Activated T-cell treated with anti-CD3 and anti-CD28 coated beads for 1 hour (primary cell): ENCODE results near the gene TTC39A.
"Not testable (repeated sequence)": the region's sequence is repeated elsewhere in the genome, so short reads cannot be mapped to it uniquely, and the experiment has no call there.

ENCODE experiments used
- DNase-seq: peaks from one replicate; pipeline ENCODE4 v3.0.0-alpha.2; 2020; ENCODE audit warnings: low read depth

Gene TTC39A

GRCh38 chr1:51336711-51337110 is 6.3 kb upstream of the TTC39A start:
- no peak for DNase-seq

DNA sequence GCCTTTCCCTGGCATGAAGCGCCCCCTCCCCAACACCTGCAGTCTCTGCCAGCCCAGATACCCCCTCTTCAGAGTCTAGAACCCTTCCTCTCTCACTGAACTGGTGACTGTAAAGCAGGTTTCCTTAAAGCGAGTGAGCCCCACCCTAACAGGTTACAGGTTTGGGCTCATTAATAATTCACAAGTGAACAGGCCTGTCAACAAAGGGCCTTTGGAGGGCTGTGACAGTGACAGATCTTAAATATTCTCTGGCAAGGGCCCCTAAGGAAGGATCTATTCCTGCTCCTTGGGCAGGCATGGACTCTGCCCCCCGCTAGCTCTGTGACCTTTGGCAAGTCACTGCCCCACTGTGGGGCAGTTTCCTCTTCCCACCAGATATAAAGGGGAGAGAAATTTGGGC is 5.6 kb upstream of the TTC39A start:
- no peak for DNase-seq

DNA sequence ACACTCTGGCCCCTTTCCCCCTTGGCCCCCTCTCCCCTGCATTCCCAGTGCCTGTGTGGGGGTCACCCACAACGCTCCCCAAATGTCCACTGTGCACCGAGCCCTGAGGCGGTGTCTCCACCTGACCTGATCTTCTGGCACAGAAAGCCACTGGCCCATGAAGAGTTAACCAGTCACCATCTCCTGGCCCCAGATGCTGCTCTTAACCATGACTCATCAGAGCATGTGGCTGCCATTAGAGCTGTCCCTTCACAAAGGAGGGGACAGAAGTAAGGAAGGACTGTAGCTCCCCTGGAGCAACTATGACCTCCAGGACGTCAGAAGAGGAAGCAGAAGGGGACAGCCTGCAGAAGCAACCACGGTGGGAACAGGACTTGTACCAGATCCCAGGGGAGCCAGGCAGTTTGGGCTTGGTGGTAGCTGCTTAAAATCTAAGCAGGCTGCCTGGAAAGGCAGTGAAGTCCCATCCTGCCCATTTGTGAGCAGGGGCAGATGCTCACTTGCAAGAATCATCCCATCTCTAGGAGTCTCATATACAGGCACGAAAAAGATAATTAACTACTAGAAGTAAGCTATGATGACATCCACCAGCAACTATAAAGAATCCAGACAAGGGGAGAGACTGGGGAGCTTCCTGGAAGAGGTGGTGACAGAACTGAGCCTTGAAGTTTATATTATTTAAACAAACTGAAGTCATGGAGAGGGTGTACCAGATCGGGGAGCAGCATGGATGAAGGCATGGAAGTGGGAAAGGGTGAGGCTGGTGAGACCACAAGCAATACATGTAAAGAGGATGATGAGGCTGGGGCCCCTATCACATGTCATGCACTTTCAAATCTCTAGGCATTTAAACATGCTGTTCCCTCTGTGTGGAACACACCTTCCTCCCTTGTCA is 1.1 kb upstream of the TTC39A start:
- no peak for DNase-seq

- DNase-seq, result no peak
These were observed 678 bp downstream of the TTC39A start for GRCh38 chr1:51329443-51330325.

DNA sequence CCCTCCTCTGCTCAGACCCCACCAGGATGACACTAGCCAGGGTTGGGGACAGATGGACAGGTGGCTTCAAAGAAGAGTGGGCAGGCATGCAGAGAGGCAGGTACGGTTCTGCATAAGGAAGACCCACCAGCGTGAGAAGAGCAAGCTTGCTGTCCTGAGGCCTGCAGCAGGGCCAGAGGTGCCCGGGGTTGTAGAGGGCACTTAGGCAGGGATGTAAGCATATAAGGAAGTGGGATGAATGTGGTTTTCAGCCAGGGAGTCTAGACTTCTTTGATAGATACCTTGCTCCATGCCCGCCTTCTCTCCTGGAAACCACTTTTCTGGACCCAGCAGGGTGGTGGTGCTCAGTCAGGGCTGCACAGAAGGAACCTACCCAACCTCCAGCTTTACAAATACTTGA is 1.4 kb downstream of the TTC39A start:
- DNase-seq, result no peak

DNA sequence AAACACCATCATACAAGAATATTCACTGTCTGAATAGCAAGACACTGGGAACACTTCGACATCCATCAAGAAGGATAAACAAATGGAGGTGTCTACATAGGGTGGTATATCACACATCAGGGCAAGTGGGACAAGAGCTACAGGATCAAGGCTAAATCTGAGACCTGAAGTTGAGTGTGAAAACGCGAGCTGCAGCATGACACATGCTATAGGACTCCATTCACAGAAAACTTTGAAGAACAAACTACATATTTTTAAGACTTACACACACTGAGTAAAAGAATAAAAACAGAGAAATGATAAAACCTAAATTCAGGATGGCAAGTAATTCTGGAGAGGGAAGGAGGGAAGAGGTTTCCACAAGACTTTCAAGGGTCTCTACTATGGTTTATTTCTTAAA is 2.1 kb downstream of the TTC39A start:
- DNase-seq, result no peak

DNA sequence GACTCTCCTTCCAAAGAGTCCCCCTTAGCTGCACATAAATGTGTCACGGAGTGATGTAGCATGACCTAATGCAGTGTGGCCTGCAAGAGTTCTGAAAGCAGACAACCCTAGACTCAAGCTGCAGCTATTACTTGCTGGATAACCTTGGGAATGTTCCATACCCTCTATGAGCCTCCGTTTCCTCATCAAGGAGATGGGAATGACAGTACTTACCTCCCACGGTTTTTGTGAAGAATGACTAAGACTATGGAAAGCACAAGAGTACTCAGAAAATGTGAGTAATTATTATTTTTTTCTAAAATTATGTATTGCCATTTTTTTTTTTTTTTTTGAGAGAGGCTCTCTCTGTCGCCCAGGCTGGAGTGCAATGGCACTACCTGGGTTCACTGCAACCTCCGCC is 3.0 kb downstream of the TTC39A start:
- DNase-seq, result no peak

DNA sequence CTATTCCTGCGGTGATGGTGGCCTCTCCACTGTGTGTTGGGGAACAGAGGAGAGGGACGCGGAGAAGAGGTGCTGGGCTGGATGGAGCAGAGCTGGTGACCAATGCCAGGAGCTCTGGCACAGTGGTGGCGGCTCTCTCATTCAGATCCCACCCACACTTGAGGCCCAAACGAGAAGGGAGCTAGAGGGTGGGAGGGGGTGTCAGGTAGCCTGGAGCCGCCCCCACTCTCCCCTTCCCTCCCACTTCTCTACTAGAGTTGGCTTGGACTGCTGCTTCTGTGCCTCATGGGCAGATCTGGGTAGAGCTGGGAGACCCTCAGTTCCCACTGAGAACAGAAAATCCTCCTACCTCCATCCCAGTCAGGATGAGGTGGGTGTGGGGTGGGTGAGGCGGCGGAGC is 3.5 kb downstream of the TTC39A start:
- DNase-seq, result no peak

GRCh38 chr1:51325878-51326755 is 4.2 kb downstream of the TTC39A start:
- no peak for DNase-seq

- DNase-seq, result no peak
These were observed 5.0 kb downstream of the TTC39A start for GRCh38 chr1:51325391-51325790.

DNA sequence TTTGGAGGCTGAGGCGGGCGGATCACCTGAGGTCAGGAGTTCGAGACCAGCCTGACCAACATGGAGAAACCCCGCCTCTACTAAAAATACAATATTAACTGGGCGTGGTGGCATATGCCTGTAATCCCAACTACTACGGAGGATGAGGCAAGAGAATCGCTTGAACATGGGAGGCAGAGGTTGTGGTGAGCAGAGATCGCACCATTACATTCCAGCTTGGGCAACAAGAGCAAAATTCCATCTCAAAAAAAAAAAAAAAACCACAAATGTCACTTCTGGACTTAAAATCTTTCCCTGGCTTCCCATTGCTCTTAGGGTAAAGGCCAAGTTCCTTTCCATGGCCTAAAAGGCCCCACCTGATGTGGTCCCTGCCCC is 5.4 kb downstream of the TTC39A start:
- DNase-seq, result not testable (repeated sequence)

DNA sequence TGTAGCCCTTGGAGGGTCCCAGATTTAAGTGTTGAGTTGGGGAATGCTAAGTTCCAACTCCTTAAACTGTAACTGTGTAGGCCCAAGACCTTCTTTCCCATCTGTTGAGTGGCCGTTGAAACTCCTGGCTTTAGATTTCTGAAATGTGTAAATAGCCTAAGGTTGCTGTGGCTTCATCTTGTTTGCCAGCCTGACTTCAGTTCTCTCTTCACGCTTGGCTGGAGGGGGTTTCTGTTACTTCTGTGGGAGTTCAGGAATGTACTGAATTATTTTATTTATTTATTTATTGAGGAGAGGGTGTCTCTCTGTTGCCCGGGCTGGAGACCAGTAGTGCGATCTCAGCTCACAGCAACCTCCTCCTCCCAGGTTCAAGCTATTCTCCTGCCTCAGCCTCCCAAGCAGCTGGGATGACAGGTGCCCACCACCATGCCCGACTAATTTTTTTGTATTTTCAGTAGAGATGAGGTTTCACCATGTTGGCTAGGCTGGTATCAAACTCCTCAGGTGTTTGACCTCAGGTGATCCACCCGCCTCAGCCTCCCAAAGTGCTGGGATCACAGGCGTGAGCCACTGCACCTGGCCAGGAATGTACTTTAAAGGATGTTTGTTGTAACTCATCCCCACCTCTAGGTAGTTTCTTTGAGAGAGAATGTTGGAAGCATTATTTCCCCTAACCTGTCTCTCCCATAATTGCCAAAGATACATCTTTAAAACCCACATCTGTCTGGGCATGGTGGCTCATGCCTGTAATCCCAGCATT is 5.9 kb downstream of the TTC39A start:
- DNase-seq, result no peak

- no peak for DNase-seq
These were observed 6.6 kb downstream of the TTC39A start for GRCh38 chr1:51323778-51324177.

DNA sequence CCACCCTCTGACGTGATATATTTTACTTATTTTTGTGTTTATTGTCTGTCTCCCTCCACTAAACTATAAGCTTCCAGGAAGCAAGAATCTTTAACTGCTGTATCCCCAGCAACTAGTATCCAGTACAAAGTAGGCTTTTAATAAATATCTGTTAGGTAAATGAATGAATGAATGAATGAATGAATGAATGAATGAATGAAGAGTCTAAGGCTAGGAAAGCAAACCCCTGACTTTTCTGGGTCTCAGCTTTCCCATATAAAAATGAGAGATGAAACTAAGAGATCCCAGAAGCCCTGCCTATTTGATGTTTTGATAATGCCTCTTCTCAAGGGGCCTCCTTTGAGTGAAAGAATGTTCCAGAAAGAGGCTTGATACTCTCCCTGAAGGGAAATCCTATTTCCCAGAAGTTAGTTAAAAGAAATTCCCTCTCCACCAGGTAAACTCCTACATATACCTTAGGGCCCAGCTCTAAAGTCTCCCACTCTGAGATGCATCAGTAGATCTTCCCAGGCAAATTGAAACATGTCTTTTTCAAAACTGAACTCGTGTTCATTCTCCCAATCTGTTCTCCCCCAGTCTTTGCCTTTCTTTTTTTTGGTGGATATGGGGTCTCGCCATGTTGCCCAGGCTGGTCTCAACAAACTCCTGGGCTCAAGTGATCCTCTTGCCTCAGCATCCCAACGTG is 7.8 kb downstream of the TTC39A start:
- DNase-seq, result no peak

- no peak for DNase-seq
These were observed 8.5 kb downstream of the TTC39A start for GRCh38 chr1:51321924-51322280.

GRCh38 chr1:51320967-51321923 is 9.1 kb downstream of the TTC39A start:
- DNase-seq, result no peak

DNA sequence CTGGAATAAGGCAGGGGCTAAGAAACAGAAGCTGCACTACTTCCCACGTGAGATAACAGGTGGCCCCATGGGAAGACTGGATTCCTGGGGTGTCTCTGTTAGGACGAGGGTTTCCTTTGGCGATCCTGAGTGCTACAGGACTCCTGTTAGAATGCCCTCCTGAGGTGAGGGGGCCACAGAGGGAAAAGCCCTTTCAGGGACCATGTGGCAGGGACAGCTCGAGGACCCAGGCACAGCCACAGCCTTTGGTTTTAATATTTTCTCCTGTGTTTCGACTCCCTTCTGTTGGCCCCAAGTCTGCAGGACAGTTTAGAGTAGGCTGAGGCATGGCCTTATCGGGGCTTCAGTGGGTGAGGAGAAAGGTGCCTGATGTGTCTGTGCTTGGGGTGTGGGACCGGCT is 12.6 kb downstream of the TTC39A start:
- DNase-seq, result no peak

DNA sequence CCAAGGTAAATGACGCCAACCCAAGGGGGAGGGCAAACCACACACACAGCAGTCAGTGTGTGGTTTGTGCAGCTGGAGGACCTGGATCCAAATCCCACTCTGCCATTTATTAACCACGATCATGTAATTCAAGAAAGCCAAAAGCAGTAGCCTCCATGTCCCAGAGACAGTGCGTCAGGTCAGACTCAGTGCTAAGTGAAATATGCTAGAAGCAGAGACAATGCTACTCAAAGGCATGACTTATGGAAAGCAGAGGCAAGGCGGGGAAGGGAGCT is 13.6 kb downstream of the TTC39A start:
- no peak for DNase-seq

DNA sequence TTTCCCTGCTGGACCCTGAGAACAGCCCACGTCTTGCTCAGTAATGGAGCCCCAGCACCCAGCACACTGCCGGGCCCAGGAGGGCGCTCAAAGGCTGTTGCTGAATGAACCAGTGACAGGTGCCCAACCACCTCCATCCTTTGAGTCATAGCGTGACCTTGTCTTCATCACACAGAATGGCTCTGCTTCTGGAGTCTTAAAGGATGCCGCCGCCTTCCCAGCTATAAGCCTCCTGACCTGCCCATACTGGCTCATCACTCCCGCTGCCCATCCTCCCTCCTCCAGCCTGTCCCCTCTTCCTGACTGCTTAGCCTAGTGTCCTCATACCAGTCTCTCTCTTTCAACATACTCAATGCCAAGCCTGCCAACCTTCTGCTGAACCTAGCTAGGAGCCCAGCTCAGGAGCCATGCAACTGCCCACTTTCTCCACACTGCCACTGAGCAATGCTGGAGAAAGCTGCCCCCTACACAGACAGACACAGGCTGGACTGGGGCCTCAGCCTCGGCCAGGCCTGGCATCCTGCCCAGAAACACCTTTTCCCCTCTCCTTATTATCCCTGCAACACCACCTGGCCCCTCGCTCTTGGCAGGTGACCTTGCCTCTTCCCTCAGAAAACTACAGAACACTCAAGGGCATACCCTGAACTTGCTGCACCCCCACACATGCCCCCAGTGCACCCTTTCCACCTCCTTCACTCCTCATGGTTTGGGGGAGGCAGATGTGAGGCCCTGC is 14.1 kb downstream of the TTC39A start:
- no peak for DNase-seq
